ENCODE measurements around the gene NAPSA.
"Not testable (repeated sequence)": the region's sequence is repeated elsewhere in the genome, so short reads cannot be mapped to it uniquely, and the experiment has no call there.

NAPSA gene

DNA sequence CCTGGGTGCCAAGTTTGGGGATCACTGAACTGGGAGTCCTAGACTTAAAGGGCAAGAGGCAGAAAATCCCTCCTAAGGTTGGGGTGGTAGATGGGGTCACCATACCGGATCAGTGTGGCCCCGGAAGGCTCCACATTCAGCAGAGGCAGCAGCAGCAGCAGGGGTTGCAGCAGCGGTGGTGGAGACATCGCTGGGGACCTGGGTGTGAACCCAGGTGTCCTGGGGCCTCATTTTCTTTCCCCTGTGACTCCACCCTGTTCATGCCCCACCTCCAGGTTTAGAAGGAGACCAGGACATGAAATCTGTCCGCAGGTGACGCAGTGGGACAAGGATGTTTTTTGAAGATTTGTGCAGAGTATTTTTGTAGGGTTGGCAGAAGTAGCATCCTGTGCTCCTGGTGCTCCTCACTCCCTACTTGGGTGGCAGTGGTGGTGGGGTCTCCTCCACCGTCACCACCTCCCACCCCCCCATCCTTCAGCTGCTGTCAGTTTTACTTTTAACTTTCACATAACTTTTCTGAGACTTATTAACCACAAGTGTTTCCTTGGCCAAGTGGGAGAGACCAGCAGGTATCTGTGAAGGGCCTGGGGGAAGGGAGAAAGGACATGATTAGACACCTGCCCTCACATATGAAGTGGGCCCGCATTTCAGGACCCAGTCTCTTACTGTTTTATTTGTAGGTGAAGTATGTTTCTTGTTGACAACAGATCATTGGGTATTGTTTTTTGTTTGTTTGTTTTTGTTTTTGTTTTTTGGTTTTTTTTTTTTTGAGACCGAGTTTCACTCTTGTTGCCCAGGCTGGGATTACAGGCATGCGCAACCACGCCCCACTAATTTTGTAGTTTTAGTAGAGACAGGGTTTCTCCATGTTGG, at the start of gene NAPSA:
Gene NAPSA, minus strand, starts transcription at position 206 of the 873 bp plus-strand sequence. Its CDS starts 18 bp downstream, at position 188.
- DNase-seq, result no peak

DNA sequence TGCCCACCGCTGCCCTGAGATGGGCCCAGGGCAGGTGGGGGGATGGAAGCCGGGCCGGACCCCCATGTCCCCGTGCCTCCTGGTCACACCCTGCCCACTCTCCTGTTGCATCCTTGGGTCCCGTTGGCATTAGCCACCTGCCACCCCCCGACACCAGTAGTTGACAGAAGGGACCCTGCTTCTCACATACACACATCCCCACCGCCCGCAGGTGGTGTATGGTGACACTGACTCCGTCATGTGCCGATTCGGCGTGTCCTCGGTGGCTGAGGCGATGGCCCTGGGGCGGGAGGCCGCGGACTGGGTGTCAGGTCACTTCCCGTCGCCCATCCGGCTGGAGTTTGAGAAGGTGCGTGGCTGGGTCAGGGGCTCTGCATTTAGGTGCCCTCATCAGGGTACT, 48.1 kb upstream of the NAPSA start:
- no peak for DNase-seq

DNA sequence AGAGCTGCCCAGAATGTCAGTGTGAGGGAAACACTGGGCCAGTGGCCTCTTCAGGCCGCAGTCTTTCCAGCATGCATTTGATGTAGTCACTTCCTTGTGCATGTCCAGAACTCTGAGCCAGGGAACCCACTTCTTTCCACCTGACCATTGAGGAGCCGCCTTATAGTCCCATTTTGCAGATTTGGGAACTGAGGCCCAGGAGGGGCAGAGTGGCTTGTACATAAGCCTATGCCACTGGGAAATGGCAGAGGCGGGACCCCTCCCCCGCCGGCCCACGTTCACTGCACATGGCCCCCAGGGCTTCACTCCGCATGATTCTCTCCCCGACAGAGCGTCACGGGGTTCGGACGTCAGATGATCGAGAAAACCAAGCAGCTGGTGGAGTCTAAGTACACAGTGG, 47.7 kb upstream of the NAPSA start:
- DNase-seq, result no peak

DNA sequence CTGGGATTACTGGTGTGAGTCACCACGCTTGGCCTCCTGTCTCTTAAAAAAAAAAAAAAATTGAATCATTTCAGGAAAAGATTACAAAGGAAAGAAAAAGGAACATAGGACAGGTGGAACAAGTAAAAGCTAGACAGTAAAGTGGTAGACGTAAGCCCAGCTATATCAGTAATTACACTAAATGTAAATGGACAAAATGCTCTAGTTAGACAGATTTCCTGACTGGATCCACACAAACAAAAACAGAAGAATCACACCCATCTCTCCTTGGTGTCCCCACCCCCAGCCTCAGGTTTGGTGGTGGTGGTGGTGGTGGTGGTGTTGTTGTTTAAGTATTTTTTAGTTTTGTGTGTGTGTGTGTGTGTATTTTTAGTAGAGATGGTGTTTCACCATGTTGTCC, 47.0 kb upstream of the NAPSA start:
- DNase-seq, result no peak

DNA sequence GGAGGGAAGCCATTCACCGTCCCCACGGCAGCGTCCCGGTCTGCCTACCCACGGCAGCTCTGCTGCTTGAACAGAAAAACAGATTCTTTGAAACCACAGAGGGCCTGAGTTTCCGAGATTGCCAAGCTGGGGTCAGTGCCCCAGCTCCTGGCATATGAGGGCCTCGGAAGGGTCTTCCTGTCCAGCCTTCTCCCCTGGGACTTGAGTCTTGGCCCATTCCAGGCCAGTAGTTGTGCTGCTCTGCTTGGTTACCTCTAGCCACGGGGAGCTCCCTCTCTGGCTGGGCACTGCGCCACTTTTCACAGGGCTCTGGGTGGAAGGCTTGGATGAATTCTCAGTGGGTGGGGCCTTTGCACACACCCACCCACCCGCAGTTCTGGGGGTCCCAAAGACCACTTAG, 44.7 kb upstream of the NAPSA start:
- no peak for DNase-seq

DNA sequence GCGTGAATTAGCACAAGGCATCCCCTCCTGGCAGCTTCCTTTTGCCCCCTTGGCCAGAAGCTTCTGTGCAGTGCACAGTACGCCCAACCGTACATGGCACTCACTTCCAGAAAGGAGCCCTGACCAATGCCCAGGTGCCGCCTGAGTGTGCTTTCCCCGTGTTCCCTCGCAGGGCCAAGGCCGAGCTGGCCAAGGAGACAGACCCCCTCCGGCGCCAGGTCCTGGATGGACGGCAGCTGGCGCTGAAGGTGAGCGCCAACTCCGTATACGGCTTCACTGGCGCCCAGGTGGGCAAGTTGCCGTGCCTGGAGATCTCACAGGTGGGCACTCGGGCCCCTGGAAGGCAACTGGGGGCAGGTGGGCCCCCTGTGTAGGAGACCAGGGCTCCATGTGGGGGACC, 43.9 kb upstream of the NAPSA start:
- no peak for DNase-seq

DNA sequence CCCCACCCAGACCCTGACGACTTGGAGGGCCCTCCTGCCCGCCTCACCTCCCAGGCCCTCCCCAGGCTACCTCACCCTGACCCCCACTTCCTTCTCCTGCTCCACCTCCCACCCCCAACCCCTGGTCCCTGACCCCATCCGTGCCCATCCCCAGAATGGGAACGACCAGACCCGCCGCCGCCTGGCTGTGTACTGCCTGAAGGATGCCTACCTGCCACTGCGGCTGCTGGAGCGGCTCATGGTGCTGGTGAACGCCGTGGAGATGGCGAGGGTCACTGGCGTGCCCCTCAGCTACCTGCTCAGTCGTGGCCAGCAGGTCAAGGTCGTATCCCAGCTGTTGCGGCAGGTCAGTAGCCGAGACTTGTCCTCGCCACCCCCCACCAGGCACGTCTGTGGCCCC, 41.4 kb upstream of the NAPSA start:
- DNase-seq, result no peak

DNA sequence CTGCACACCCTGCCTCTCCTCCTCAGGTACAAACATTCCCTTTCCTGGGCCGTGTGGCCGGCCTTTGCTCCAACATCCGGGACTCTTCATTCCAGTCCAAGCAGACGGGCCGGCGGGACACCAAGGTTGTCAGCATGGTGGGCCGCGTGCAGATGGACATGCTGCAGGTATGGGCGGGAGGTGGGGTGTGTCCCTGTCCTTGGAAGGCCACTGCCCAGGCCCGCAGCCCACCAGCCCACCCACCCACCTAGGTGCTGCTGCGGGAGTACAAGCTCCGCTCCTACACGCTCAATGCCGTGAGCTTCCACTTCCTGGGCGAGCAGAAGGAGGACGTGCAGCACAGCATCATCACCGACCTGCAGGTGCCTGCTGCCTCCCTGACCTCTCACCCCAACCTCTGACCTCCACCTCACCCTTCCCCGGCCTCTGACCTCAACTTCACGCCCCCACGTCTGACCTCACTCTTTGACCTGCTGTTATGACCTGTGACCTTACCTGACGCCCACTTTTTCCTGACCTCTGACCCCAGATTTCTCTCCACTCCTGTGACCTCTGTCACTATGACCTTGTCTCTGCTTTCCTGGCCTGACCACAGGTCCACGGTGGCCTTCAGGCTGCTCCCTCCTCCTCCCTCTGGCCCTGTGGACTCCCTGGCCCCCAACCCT, 40.8 kb upstream of the NAPSA start:
- no peak for DNase-seq

DNA sequence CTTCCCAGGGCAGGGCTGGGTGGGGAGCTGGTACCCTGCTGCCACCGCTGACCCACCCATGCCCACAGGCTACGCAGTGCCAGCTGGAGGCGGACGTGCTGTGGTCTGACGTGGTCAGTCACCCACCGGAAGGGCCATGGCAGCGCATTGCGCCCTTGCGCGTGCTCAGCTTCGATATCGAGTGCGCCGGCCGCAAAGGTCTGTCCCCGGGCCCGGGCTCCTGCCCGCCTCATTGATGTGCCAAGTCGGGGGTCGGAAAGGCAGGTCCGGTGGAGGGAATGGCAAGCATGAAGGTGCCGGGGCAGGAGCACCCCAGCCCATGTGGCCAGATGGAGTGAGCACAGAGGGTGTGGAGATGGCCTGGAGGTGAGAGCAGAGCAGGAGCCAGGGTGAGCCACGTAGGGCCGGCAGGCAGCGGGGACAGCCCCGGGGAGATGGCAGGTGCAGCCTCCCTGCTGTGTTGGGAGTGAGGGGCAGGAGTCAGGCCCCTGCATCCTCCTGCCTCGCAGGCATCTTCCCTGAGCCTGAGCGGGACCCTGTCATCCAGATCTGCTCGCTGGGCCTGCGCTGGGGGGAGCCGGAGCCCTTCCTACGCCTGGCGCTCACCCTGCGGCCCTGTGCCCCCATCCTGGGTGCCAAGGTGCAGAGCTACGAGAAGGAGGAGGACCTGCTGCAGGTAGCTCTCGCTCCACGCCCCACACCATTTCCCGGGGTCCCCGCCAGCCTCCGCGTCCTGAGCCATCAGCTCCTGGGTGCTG, 37.3 kb upstream of the NAPSA start:
- no peak for DNase-seq

DNA sequence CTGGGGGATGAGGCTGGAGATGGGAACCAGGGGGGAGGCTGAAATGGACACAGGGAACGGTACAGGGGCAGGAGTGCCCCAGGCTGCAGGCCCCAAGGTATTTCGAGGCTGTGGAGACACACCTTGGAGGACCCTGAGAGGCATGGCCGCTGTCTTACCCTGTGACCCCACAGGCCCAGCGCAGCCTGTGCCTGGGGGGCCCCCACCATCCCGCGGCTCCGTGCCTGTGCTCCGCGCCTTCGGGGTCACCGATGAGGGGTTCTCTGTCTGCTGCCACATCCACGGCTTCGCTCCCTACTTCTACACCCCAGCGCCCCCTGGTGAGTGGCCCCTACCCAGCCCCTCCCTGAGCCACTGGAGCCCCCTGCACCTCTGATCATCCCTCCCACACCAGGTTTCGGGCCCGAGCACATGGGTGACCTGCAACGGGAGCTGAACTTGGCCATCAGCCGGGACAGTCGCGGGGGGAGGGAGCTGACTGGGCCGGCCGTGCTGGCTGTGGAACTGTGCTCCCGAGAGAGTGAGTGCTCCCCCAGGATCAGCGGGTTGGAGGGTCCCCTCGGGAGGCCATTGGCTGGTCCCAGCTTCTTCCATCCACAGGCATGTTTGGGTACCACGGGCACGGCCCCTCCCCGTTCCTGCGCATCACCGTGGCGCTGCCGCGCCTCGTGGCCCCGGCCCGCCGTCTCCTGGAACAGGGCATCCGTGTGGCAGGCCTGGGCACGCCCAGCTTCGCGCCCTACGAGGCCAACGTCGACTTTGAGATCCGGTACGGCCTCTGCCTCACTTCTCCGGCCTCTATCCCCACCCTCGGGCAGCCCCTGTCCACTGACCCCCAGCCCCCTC, 36.4 kb upstream of the NAPSA start:
- DNase-seq, result no peak

DNA sequence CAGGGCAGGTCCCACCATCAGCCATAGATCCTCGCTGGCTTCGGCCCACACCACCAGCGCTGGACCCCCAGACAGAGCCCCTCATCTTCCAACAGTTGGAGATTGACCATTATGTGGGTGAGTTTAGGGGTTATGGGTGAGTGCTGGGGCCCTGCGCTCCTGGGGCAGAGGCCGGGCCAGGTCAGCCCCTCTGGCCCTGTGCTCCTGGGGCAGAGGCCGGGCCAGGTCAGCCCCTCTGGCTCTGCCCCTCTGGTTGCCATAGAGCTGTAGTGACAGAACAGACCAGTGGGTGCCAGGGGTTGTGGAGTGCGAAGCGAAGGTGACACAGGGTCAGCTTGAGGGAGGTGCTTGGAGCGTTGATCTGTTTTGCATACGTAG, 33.9 kb upstream of the NAPSA start:
- DNase-seq, result no peak

DNA sequence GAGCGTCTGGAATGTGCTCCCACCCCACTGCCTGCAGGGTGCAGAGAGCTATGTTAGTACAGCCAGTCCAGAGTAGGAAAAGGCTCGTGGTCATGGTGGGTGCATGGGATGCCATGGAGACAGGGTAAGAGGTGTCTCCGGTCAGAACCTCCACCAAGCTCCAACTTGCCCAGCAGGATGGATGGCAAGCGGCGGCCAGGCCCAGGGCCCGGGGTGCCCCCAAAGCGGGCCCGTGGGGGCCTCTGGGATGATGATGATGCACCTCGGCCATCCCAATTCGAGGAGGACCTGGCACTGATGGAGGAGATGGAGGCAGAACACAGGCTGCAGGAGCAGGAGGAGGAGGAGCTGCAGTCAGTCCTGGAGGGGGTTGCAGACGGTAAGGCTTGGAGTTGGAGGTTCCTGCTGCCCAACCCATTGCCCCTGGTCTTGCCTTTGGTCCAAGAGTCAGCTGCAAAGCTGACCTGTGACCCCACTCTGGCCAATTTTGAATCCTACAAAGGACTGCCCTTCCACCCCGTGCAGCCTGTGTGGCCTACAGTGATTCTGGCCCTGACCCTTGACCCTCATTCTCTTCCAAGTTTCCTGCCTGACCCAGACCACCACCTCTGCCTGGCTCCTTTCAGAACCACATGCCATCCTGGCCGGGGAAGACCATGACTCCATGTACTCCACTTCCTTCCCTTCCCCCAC, 33.4 kb upstream of the NAPSA start:
- DNase-seq, result no peak

DNA sequence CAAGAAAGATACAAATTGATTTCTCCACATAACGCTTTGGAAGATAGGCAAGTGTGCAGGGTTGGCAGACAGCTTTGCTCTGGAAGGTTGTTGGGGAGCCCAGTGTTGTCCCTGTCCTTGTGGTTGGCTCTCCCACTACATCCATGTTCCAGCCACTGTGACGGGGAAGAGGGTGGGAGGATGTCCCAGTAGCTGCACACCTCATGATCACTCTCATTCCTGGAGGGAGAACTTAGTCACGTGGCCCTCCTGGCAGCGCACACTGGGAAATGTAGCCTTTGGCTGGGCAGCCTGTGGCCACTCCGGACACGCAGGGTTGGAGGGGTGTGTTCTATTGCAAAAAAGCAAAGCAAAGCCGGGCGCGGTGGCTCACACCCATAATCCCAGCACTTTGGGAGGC, 28.6 kb upstream of the NAPSA start:
- no peak for DNase-seq

DNA sequence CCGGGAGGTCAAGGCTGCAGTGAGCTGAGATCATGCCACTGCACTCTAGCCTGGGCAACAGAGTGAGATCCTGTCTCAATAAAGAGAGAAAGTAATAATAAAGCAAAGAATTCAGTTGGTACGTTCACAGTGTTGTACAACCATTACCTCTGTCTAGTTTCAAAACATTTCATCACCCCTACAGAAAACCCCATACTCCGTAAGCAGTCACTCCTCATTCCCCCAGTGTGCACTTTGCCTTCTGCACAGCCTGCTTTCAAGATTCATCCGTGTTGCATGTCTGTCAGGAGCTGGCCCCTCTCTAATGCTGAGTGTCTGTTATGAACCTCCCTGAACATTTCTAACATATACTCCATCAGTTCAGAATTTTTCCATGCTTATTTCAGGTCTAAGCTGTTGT, 28.1 kb upstream of the NAPSA start:
- no peak for DNase-seq

DNA sequence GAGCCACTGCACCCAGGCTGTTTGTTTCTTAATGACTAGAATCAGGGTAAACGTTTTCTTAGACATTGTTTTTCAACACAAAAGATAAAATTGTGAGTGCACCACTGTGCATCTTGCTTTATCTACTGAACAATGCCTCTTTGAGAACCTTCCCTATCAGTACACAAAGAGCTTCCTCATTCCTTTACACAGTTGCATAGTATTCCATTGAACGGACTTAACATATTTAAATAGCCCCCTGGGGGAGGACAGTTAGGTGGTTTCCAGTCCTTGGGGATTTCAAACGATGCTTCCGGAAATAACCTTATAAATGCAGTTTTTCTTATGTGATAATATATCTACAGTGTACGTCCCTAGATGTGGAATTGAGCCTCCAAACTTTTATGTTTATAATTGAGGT, 27.3 kb upstream of the NAPSA start:
- DNase-seq, result no peak

DNA sequence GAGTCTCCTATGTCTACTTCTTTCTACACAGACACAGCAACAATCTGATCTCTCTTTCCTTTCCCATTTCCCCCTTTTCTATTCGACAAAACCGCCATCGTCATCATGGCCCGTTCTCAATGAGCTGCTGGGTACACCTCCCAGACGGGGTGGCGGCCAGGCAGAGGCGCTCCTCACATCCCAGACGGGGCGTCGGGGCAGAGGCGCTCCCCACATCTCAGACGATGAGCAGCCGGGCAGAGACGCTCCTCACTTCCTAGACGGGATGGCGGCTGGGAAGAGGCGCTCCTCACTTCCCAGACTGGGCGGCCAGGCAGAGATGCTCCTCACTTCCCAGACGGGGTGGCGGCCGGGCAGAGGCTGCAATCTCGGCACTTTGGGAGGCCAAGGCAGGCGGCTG, 25.5 kb upstream of the NAPSA start:
- not testable (repeated sequence) for DNase-seq

DNA sequence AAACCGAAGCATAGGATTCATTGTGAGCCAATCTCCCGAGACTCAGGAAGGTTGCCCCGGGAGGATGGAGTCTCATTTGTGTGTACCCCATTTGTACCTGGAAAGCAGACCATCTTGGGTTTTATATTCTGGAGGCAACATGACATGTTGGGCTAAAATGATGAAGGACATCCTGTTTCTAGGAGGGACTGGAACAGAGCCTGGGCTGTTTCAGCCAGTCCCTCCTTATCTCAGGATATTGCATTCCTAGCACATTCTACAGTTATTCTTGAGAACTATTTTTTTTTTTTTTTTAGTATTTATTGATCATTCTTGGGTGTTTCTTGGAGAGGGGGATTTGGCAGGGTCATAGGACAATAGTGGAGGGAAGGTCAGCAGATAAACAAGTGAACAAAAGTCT, 24.9 kb upstream of the NAPSA start:
- not testable (repeated sequence) for DNase-seq

DNA sequence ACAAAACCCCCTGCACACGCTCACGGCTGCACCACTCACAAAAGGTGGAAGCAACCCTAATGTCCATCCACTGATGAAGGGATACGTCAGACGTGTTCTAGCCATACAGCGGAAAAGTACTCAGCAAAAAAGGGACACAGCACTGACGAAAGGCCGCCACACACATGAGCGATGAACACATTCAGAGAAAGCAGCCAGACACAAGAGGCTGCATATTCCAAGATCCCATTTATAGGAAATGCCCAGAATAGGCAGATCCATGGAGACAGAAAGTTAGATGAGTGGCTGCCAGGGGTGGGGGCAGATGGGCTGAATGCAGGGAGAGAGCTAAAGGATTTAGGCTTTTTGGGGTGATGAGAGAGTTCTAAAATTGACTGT, 22.4 kb upstream of the NAPSA start:
- DNase-seq, result no peak

DNA sequence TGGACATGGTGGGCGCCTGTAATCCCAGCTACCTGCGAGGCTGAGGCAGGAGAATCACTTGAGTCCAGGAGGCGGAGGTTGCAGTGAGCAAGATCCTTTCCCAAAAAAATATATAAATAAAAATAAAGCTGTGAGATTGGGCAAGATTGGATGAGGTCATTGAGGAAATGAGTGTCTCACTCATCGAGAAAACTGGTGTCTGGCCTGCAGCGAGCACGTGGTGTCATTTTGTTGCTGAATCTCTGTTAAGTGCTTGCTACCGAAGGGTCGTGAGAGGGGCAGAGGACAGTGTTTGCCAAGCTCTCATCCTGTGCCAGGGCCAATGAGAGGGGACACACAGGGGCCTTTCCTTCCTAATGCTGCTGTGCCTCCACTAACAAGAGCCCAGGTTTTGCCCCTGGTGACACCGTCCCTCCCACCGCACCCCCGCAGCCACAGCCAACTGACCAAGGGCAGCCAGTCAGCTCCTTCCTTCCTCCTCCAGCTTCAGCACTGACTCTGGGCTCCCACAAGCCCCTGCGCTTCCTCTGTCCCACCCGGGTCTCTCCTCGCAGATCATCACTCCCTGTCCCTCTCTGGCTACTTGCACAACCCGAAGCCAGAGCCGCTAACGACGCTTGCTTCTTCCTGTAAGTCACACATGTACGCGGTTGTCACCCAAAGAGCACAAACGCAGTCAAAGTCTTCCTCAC, 21.9 kb upstream of the NAPSA start:
- no peak for DNase-seq

DNA sequence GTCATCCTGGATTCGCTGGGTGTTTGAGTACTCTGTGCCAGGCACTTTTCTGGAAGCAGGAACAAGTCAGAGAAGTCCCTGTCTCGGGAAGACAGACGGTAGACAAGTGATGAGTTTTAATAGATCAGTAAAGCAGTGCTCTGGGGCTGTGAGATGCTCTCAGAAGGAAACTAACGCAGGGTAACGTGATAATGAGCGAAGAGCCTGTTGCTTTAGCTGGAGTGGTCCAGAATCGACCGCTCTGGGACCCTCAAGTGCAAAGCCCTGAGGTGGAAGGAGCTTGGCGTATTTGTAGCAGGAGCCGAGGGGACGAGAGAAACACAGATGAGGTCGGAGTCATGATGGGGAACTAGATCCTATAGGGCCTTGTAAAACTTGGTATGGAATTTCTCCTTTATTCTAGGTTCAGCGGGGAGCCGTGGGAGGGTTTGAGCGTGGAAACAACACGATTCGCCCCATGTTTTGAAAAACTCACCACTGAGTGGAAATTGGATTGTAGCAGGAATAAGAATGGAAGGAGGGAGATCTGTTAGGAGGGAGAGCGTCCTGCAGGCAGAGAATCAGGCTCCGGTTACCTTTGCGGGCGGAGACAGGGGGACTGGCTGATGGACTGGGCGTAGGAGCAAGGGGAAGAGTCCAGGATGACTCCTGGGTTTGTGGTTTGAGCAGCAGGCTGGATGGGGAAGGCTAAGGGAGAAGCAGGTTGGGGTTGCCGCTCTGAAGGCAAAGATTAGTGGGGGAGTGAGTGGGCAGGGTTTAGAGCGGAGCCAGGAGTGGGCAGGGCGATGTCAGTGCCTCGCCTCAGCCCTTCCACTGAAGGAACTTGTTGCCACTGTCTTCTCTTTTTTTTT, 19.5 kb upstream of the NAPSA start:
- DNase-seq, result no peak

All from DMS153 (cell line).